Kasumi-1 (cell line): ENCODE data around the gene ALG1.
"Not testable (repeated sequence)": the region's sequence is repeated elsewhere in the genome, so short reads cannot be mapped to it uniquely, and the experiment has no call there.

Experiments used
- DNase-seq, 2 experiments: peaks; one replicate each; lab custom pipeline; 2025; lab: John Stamatoyannopoulos, UW

ALG1 gene

DNA sequence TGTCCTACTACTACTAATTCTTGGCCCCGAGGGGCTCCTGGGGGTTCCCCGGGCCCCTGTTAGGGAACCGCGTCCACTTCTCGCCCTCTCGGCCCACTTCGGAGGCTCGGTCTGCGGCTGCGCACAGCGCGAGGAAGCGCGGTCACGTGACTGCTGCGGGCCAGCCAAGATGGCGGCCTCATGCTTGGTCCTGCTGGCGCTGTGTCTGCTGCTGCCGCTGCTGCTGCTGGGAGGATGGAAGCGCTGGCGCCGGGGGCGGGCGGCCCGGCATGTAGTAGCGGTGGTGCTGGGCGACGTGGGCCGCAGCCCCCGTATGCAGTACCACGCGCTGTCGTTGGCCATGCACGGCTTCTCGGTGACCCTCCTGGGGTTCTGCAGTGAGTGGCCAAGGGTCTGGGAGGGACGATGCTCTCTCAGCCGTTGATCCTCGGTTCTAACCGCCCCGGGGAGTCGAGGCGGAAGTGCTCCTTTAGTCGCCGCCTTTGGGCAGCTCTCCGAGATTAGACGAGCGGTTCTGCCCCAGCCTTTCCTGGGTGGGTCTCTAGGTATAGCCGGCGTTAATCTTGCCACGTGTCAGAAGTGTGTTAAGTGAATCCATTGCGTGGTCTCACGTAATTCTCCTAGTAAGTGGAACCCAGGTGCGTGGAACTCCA lies at the start of gene ALG1:
Gene ALG1, plus strand, starts transcription at position 163 of the 653 bp plus-strand sequence. Its CDS starts 7 bp downstream, at position 170.
- peak; percentile 24 to 33 for DNase-seq

- DNase-seq, result no peak
Observed at GRCh38 chr16:5022521-5022920, 49.1 kb upstream of the ALG1 start.

- DNase-seq, result no peak
Observed at GRCh38 chr16:5024632-5025031, 47.0 kb upstream of the ALG1 start.

DNA sequence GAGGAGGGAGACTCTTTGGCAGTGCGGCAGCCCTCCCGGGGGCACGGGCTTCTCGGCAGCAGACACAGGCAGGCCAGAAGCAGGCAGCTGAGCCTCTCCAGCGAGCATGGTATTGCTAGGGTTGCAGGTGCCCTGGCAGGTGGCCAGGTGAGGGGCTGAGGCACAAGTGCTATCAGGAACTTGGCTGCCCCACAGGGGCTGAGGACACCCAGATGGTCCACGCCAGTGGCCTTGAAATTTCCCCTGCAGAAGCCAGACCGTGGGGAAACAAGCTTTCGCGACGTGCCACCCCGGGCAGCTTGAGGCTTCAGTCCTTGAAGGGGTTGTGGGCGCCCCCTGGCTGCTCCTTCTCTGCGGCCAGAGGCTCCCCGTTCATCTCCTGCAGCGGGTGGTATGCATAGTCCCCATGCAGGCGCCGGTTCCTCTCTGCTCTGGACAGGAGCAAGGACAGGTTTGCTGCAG lies 46.4 kb upstream of the ALG1 start:
- DNase-seq, result peak; percentile 2 to 13

- no peak for DNase-seq
Observed at GRCh38 chr16:5026664-5027063, 45.0 kb upstream of the ALG1 start.

GRCh38 chr16:5027086-5027485 lies 44.6 kb upstream of the ALG1 start:
- no peak for DNase-seq

DNA sequence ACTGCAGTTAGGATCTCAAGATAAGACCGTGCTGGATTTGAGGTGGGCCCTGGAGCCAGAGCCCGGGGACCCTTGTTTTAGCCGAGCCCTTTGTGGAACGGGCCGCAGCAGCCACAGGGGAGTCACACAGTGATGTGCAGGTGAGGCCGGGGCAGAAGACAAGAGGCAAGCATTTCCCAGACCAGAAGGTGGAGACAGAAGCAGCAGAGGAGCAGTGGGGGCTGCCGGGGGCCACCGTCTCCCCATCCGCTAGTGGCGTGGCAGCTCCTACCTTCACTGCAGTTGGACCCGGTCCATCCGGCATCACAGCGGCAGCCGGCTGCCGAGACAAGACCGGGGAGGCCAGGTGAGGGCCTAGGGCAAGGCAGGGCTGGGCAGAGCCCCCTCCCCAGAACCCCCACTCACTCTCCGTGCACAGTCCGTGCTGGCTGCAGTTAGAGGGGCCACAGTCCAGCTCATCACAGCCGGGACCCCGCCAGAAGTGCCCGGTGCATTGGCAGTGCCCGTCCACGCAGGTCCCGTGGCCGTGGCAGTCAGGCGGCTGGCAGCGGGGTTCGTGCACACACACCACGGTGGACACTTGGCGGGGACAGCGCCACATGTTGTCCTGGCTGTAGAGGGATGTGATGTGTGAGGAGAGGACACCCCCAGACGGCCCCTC lies 43.9 kb upstream of the ALG1 start:
- DNase-seq, result no peak

GRCh38 chr16:5028950-5029475 lies 42.6 kb upstream of the ALG1 start:
- no peak for DNase-seq

DNA sequence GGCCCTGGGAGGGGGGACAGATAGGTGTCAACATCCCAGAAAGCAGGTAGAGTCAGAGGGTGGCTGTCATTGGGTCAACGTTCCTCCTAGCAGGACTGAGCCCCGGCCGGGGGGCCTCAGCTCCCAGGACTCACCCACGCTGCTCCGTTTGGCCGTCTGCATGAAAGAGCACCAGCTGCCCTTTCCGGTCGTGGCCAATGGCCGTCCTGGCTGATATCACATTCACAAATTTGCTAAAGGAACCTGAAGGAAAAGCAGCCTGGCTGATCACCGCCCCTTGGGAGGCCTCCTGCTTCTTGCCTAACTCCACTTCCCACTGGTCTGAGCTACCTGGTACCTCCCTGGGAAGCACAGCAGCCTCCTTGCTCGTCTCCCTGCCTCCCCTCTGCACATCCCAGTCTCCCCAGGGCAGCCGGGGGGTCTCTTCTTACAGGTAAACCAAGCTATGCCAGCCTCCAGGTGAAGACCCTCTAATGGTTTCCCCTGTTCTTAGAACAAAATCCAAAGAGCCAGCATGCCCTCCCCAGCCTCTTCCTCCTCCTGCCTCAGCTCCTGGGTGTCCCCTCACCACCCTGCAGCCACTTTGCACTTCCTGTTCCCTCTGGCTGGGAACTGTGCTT lies 41.3 kb upstream of the ALG1 start:
- no peak for DNase-seq

- no peak for DNase-seq
Observed at GRCh38 chr16:5031601-5032000, 40.0 kb upstream of the ALG1 start.

GRCh38 chr16:5032748-5033167 lies 38.9 kb upstream of the ALG1 start:
- no peak for DNase-seq

DNA sequence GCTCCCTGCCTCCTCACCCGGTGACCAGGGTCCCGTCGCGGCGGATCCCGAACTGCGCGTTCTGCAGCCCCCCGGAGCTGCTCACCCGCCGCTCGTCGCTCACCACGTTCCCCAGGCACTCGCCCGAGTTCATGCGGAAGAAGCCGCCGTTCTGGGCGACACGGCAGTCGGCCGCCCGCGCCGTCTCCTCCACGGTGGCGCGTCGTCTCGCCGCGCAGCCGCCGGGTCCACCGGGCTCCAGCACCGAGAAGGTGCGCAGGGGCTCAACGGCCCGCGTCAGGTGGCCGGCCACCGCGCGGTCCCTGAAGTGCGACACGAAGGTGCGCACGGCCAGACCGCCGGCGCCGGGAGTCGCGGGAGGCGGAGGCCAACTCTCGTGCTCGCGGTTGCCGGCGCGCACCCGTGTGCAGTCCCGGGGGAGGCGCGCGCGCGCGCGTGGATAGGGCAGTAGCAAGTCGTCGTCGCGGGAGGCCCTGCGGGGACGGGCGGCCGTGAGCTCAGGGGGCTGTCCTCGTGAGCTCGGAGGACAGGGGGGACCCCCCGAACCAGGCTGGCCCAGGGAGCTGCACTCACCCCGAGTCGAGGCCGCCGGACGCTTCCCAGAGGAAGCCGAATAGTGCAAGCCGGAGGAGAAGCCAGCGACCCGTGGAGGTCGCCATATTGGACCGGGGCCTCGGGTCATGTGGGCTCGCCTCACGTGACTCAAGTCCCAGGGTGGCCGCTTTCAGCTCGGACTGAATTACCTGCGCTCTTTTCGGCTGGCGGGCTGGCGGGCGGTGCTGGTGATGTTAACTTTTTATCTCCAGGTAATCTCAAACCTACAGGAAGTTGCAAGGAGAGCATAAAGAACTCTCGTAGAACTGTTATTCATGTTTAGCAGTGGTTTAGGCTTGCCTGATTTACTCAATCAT lies 38.1 kb upstream of the ALG1 start, which contains the start of gene NAGPA:
Gene NAGPA, minus strand, starts transcription at position 680 of the 911 bp plus-strand sequence. Its CDS starts 21 bp downstream, at position 659.
- peak; percentile 13 to 44 for DNase-seq

GRCh38 chr16:5034167-5034523 lies 37.5 kb upstream of the ALG1 start:
- DNase-seq, result no peak

- DNase-seq, result no peak
Observed at GRCh38 chr16:5035909-5036227, 35.8 kb upstream of the ALG1 start.

DNA sequence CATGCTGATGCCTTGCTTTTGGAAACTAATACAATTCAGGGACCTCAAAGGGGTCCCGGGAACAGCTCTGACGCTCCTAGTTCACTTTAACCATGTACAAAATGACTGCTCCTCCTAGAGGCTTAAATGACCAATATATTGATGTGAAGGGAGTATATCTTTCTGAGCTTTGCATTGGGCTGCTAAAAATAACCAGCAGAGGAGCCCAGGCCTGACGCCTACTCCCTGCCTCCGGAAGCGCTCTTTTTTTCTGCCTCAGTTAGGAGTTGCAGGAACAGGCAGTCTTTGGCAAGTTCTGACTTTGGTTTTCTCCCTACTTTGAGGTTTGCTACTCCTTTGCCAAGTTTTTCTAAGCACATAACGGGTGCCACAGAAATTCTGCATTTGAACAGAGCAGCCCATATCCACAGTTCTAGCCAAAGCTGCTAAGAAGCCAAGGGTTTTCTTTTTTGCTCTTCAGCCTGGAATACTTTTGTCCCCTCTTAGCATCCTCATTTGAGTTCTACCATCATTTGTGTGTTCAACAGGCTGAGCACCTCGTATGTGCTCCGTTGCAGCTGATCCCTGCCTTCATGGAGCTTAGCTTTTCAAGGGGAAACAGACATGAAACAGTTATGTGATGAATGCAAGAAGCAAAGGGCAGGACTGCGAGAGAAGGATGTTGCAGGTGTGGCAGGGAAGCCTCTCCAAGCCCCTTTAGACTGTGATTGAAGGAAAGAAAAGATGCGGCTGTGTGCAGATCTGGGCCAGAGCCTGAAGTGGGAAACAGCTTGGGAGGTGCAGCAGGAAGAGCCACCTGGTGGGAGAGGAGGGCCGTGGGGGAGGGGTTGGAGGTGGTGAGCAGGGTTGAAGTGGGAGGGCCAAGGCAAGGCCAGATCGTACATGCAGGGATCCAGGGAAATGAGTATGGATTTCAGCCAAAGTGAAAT lies 35.2 kb upstream of the ALG1 start:
- peak; percentile 18 to 35 for DNase-seq

- no peak for DNase-seq
Observed at GRCh38 chr16:5040451-5040850, 31.2 kb upstream of the ALG1 start.

DNA sequence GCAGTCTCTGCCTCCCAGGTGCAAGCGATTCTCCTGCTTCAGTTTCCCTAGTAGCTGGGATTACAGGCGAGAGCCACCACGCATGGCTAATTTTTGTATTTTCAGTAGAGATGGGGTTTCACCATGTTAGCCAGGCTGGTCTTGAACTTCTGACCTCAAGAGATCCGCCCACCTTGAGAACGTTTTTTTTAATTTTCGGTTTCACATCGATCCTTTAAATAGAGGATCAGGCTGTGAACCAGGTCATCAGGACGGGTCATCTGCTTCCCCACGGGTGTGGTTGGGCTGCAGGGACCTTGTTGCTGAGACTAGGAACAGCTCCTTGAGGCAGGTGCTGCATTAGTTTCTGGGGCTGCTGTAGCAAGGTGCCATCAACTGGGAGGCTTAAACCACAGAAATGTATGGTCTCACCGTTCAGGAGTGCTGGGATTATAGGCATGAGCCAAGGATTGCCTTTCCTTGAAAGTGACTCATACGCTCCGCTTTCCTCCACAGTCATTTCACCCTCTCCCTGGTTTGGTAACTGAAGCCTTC lies 30.0 kb upstream of the ALG1 start:
- DNase-seq, result no peak

GRCh38 chr16:5042574-5043171 lies 29.0 kb upstream of the ALG1 start:
- no peak for DNase-seq

GRCh38 chr16:5044011-5044540 lies 27.6 kb upstream of the ALG1 start:
- no peak for DNase-seq

- not testable (repeated sequence) for DNase-seq
Observed at GRCh38 chr16:5044581-5044980, 27.1 kb upstream of the ALG1 start.
